ENCODE data around the gene ZNG1A.
"Not testable (repeated sequence)": the region's sequence is repeated elsewhere in the genome, so short reads cannot be mapped to it uniquely, and the experiment has no call there.

The ZNG1A gene

DNA sequence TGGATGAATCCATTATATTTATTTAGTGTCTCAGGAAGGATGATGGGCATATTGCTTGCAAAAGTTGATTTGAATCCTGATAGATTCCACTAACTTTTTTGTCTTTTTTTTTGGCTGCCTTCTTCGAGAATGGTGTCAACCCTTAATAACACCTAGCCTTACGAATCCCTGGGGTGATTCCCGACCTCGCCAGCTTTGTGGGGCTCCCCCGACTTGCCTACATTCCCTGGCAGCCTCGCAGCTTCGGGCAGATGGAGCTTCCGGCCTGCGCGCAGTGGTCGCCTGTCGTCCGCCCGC lies 35.4 kb upstream of the ZNG1A start:
- Mint-ChIP-seq H3K27ac (no peak overlapping the region), H3K4me3 (peak overlapping the region; percentile 68), H3K36me3 (ENCODE audit: low read depth) (no peaks in the 10 kb centered on the region), H3K4me1 (no peaks in the 10 kb centered on the region), H3K27me3 (ENCODE audit: low read depth, poor library complexity) (peaks cover 59% of the 10 kb centered on the region), H3K9me3 (no peaks in the 10 kb centered on the region)
- DNase-seq, result no peak
- TF ChIP-seq CTCF (IDR thresholded peaks at IDR 0.05), result no peak

- H3K27ac Mint-ChIP-seq; H3K4me1 Mint-ChIP-seq; H3K9me3 Mint-ChIP-seq; H3K36me3 Mint-ChIP-seq (ENCODE audit: low read depth); DNase-seq: not testable (repeated sequence)
- H3K27me3 Mint-ChIP-seq (ENCODE audit: low read depth, poor library complexity), result peaks cover 59% of the 10 kb centered on the region
- peak overlapping the region; percentile 68 for H3K4me3 Mint-ChIP-seq
Measured at GRCh38 chr9:213901-214300, 35.0 kb upstream of the ZNG1A start.

DNA sequence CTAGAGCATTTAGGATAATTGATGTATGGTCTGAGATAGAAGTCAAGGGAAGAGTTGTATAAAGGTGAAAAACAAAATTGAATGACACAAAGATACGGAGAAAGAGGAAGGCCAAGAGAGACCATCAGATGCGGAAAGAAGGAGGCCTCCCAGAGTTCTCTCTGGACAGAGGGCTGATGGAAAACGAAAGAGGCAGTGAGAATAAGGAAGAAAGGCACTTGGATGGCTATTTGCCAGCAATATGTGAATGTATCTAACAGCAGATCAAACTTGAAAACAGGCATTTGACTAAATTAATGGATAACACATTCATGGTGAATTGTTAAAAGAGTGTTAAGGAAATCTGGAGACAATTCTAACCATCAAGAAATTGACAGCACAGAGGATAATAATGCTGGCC lies 33.4 kb upstream of the ZNG1A start:
- Mint-ChIP-seq H3K4me1 (no peaks in the 10 kb centered on the region), H3K27ac (no peak overlapping the region), H3K36me3 (ENCODE audit: low read depth) (no peaks in the 10 kb centered on the region)

DNA sequence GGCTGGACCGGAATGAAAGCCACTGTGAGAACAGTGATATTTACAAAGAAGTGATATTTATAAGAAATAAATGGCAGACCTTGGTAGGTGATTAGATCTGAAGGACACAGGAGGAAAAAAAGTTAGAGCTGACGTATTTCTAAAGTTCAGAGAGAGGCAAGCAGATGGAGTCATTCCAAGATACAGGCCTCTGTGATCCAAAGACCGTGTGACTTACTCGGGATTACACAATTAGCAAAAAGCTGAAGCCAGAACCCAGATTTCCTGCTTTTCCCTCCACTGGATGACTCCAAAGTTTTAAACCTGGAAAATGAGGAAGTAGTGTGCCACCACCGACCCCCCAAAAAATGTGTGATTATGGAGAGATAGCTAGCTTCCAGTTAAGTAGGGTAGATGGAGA lies 32.7 kb upstream of the ZNG1A start:
- no peaks in the 10 kb centered on the region for H3K4me1 Mint-ChIP-seq
- no peaks in the 10 kb centered on the region for H3K36me3 Mint-ChIP-seq (ENCODE audit: low read depth)

More for the DNA sequence above, 33.4 kb upstream of the ZNG1A start:
- Mint-ChIP-seq H3K9me3 (no peaks in the 10 kb centered on the region), H3K4me3 (no peak overlapping the region), H3K27me3 (ENCODE audit: low read depth, poor library complexity) (peaks cover 53% of the 10 kb centered on the region)
- no peak for DNase-seq
- TF ChIP-seq CTCF (IDR thresholded peaks at IDR 0.05), result no peak

GRCh38 chr9:211036-211435 lies 32.2 kb upstream of the ZNG1A start:
- Mint-ChIP-seq H3K4me3 (no peak overlapping the region), H3K27ac (no peak overlapping the region), H3K4me1 (no peaks in the 10 kb centered on the region), H3K9me3 (no peaks in the 10 kb centered on the region), H3K27me3 (ENCODE audit: low read depth, poor library complexity) (peaks cover 41% of the 10 kb centered on the region), H3K36me3 (ENCODE audit: low read depth) (no peaks in the 10 kb centered on the region)
- no peak for TF ChIP-seq CTCF (IDR thresholded peaks at IDR 0.05)
- DNase-seq, result no peak

More for the DNA sequence above, 32.7 kb upstream of the ZNG1A start:
- Mint-ChIP-seq H3K27me3 (ENCODE audit: low read depth, poor library complexity) (peaks cover 46% of the 10 kb centered on the region), H3K27ac (no peak overlapping the region), H3K9me3 (no peaks in the 10 kb centered on the region), H3K4me3 (no peak overlapping the region)
- TF ChIP-seq CTCF (IDR thresholded peaks at IDR 0.05), result no peak
- no peak for DNase-seq

DNA sequence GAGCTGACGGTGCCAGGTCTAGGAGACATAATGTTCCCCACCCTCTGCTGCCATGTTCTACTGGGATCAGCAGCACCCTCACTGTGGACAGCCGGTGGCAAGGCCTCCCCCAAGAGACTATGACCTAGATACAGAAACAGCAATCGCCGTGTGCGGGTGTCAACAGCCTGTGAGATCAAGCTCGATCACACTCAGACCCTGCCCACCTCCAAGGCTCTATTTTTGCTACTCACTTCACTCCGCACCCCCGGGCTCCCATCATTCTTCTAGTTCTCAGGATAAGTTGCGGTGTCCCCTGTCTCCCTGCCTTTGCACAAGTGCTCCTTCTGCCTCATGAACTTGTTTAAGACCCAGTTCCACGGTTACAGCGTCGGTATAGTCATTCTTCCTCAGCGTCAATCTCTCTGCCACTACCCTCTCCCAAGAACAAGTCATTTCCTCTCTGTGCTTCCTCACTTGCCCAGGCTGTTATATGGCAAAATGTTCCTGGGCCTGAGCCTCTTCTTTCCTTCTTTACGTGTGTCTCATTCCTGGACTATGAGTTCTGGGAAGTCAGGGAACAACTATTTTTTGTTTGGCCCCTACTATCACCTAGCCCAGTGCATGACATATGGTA lies 30.4 kb upstream of the ZNG1A start:
- no peak for TF ChIP-seq CTCF (IDR thresholded peaks at IDR 0.05)
- Mint-ChIP-seq H3K4me3 (no peak overlapping the region), H3K9me3 (no peaks in the 10 kb centered on the region), H3K27ac (no peak overlapping the region), H3K36me3 (ENCODE audit: low read depth) (no peaks in the 10 kb centered on the region), H3K27me3 (ENCODE audit: low read depth, poor library complexity) (peaks cover 24% of the 10 kb centered on the region), H3K4me1 (no peaks in the 10 kb centered on the region)
- no peak for DNase-seq
